GM19351 (cell line): Measurements from ENCODE around the gene IPCEF1.
"Not testable (repeated sequence)": the region's sequence is repeated elsewhere in the genome, so short reads cannot be mapped to it uniquely, and the experiment has no call there.

Source experiments
- ATAC-seq: cut with Tn5 transposase; IDR thresholded peaks from one replicate; pipeline ENCODE4 v1.9.1; 2021; ENCODE audit warnings: mild to moderate bottlenecking, moderate library complexity; ENCODE audit not compliant: unreplicated experiment

Gene IPCEF1

DNA sequence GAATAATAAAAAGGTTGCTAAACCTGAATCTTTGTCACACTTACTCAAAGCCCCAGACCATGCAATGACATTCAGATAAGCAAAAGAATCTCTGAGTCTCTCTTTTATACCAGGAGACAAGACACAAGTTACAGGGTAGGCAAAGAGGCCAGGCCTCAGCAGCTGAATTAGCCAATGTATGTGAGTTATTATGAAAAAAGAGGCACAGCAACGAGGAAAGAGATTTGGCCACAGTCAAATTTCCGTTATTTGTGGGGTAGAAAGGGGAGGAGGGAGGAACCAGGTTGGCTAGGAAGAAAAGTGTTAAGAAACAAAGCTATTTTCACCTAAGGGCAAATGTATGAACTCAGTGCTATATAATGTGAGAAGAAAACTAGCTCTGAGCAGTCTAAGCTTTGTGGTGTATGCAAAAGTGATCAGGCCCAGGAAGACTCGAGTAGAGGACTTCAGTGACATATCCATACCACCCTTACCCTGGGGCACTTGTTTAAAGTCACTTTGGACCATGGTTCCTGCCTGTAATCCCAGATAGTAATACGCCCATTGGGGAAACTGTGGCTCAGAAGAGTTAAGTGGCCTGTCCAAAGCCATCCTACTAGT lies 19.1 kb downstream of the IPCEF1 start:
- ATAC-seq: no peak

- peak; percentile 59 for ATAC-seq
Measured at GRCh38 chr6:154334147-154334546, 22.5 kb downstream of the IPCEF1 start.

- ATAC-seq: no peak
Measured at GRCh38 chr6:154331750-154332149, 24.9 kb downstream of the IPCEF1 start.

- no peak for ATAC-seq
Measured at GRCh38 chr6:154329350-154330170, 27.0 kb downstream of the IPCEF1 start.

DNA sequence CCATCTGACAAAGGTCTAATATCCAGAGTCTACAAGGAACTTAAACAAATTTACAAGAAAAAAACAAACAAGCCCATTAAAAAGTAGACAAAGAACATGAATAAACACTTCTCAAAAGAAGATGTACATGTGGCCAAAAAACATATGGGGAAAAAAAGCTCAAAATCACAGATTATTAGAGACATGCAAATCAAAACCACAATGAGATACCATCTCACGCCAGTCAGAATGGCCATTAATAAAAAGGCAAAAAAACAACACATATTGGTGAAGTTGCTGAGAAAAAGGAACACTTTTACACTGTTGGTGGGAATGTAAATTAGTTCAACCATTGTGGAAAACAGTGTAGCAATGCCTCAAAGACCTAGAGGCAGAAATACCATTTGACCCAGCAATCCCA lies 29.3 kb downstream of the IPCEF1 start:
- ATAC-seq: peak; percentile 38

DNA sequence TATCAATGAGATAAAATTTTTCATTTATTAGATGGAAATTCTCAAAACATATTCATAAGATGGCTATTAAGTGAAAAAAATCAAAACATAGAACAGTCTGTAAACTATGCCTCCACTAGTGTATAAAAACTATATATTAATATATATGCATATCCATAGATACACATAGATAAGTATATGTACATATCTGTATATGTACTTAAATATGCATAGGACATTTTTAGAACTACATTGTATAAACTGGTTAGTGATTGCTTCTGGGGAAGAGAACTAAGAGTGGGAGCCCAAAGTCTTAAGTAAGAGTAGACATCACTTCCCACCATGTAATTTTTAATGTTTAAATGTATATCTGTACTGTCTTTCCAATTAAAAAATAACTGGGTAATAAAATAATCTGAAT lies 31.5 kb downstream of the IPCEF1 start:
- ATAC-seq: no peak

DNA sequence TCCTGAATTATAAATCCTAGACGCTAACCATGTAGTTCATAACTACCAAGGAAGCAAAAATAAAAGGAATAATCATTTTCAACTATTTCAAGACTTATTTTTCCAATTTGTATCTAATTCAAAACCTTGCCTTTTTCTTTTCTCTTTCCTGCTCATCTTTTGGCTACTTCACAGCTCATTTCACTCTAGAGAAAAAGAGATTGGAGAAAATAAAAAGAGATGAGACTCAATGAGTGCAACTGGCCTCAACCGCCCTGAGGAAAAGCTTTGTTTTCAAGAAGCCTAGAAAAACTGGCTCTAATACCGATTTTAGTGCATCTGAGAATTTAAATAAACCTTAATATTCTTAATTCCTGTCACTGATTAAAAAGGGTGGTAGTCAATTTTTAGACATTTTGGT lies 36.4 kb downstream of the IPCEF1 start:
- no peak for ATAC-seq

DNA sequence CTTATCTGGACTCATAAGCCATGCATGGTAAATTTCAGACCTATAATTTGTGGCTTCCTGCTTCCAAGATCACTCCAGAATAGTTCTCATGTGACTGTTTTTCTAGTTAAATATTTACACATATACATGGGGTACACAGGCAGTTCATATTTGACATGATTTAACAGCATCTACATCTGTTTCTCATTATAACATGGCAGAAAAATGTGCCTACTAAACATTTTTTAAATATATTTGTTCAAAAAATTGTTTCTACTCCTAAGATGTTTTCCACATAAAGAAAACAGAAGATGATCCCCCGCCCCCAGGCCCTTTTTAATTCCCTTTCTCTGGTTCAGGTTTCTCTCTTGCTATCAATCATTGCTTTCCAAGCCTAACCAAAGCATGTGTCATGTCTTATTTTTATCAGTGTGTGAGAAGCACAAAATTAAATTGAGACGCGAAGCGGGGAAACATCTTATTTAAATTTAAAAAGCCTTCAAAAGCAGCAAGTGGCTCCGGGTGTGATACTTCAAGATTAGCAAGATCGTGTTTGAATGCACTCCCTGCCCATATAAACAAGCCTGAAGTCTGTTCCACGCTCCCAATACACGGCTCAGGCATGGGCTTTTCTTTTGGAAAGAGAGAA lies 37.3 kb downstream of the IPCEF1 start:
- no peak for ATAC-seq

DNA sequence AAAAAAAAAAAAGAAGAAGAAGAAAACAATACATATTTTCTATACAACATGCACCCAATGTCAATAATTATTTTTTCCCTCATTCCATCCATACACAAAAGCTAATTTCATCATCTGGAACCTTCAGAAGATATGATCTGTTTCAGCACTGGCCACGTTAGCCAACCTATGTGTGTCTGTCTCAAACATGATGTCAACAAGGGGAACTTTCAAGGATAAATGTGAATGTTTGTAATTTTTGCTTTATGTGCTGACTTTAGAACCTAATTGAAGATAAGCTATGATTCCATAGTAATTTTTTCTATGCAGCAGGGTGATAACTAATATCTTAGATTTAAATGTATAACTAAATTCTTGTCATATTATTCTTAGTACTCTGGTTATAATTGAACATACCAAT lies 37.9 kb downstream of the IPCEF1 start:
- no peak for ATAC-seq

DNA sequence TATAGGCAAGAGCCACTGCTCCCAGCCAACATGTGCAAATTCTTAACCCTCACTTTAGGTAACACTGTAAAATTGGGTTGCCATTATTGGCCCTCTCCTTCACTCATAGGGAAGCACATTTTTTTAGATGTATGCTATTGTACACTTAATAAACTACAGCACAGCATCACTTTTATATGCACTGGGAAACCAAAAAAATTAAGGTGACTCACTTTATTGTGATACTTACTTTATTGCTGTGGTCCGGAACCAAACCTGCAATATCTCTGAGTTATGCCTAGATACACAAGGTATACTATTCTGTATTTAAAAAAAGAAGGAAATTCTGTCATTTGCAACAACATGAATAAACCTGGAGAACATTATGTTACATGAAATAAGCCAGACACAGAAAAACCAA lies 40.5 kb downstream of the IPCEF1 start:
- no peak for ATAC-seq

- ATAC-seq: no peak
Measured at GRCh38 chr6:154314084-154314483, 42.5 kb downstream of the IPCEF1 start.

GRCh38 chr6:154308986-154309385 lies 47.6 kb downstream of the IPCEF1 start:
- no peak for ATAC-seq

DNA sequence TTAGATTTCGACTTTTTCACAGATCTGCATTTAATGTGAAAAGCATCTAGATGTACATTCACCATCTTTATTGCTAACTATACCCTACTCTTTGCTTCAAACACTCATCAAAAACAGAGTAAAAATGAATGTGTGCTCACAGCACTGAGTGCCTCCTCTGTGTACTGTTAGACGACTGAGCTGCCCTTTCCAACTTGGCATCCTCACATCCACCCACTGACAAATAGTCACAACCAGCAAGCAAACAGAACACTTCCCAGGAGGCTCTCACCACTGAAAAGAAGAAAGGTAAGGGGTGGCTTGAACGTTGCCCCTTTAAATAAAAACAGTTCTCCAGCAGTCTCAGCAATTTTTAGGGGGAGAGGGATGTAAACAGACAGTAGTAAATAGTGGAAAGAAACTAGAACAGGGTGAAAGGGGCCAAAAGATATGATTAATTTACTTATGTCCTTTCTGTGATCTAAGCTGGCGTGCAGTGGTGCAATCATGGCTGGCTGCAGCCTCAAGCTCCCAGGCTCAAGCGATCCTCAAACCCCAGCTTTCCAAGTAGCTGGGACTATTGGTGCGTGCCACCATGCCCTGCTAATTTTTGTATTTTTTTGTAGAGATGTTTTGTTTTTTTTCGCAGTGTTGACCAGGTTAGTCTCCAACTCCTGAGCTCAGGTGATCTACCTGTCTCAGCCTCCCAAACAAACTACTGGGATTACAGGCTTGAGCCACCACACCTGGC lies 48.7 kb downstream of the IPCEF1 start:
- no peak for ATAC-seq

DNA sequence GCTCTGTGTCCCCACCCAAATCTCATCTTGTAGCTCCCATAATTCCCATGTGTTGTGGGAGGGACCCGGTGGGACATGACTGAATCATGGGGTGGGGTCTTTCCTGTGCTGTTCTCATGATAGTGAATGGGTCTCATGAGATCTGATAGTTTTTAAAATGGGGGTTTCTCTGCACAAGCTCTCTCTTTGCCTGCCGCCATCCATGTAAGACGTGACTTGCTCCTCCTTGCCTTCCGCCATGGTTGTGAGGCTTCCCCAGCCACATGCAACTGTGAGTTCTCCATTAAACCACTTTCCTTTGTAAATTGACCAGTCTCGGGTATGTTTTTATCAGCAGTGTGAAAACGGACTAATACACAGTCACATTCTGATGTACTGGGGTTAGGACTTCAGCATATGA lies 49.5 kb downstream of the IPCEF1 start:
- not testable (repeated sequence) for ATAC-seq

GRCh38 chr6:154306696-154307095 lies 49.9 kb downstream of the IPCEF1 start:
- ATAC-seq: peak; percentile 36

DNA sequence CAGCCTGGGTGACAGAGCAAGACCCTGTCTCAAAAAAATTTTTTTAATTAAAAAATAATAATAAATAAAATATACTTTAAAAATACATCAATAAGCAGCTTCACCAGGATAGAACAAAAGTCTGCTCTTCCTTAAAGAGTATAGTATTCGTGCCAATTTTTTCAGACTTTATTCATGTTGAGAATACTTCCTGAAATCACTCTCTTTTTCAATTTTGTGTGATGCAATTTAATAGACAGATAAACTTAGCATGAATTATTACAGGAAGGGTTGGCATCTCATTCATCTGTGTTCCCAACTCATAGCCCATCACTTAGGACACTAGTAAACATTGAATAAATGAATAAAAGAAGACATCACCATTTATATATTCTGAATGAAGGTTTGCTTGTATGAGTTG lies 52.4 kb downstream of the IPCEF1 start:
- ATAC-seq: no peak

GRCh38 chr6:154303642-154304041 lies 53.0 kb downstream of the IPCEF1 start:
- ATAC-seq: not testable (repeated sequence)

- peak; percentile 93 for ATAC-seq
Measured at GRCh38 chr6:154301839-154302752, 54.5 kb downstream of the IPCEF1 start.

GRCh38 chr6:154301086-154301625 lies 55.4 kb downstream of the IPCEF1 start:
- ATAC-seq: no peak

- peak; percentile 28 for ATAC-seq
Measured at GRCh38 chr6:154298297-154298696, 58.3 kb downstream of the IPCEF1 start.
